ENCODE data around the gene GAK. TPM values are rescaled to one million over a fixed set of nuclear protein-coding genes. Genes with fewer than 3 reads are reported as not detected.

GAK gene
- total and polyA plus RNA-seq, 7 donors = 40.8 to 494 (median 124) TPM

GRCh38 chr4:909131-909571 lies 23.0 kb downstream of the GAK start:
- no peaks in the 10 kb centered on the region for H3K27me3 ChIP-seq
- DNase-seq = no peak
- no peaks in the 10 kb centered on the region for H3K9me3 ChIP-seq
- H3K36me3 ChIP-seq = peaks cover 9 to 43% (median 18%) of the 10 kb centered on the region in 4 donors
- 97 to 98% methylated on average over 26 of the region's 26 CpGs for WGBS, 2 donors
- TF ChIP-seq EP300 (IDR thresholded peaks at IDR 0.05) (no peak), POLR2AphosphoS5 (IDR thresholded peaks at IDR 0.05) (no peak), POLR2A (IDR thresholded peaks at IDR 0.05) (no peak)
- TF ChIP-seq, protein P1, sequence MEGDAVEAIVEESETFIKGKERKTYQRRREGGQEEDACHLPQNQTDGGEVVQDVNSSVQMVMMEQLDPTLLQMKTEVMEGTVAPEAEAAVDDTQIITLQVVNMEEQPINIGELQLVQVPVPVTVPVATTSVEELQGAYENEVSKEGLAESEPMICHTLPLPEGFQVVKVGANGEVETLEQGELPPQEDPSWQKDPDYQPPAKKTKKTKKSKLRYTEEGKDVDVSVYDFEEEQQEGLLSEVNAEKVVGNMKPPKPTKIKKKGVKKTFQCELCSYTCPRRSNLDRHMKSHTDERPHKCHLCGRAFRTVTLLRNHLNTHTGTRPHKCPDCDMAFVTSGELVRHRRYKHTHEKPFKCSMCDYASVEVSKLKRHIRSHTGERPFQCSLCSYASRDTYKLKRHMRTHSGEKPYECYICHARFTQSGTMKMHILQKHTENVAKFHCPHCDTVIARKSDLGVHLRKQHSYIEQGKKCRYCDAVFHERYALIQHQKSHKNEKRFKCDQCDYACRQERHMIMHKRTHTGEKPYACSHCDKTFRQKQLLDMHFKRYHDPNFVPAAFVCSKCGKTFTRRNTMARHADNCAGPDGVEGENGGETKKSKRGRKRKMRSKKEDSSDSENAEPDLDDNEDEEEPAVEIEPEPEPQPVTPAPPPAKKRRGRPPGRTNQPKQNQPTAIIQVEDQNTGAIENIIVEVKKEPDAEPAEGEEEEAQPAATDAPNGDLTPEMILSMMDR (IDR thresholded peaks at IDR 0.05) = no peak
- intact Hi-C loops (cut with DNase I) = no loop called here
- no peak overlapping the region for H3K27ac ChIP-seq
- H3K4me3 ChIP-seq = no peak overlapping the region
- no peaks in the 10 kb centered on the region for H3K4me1 ChIP-seq

DNA sequence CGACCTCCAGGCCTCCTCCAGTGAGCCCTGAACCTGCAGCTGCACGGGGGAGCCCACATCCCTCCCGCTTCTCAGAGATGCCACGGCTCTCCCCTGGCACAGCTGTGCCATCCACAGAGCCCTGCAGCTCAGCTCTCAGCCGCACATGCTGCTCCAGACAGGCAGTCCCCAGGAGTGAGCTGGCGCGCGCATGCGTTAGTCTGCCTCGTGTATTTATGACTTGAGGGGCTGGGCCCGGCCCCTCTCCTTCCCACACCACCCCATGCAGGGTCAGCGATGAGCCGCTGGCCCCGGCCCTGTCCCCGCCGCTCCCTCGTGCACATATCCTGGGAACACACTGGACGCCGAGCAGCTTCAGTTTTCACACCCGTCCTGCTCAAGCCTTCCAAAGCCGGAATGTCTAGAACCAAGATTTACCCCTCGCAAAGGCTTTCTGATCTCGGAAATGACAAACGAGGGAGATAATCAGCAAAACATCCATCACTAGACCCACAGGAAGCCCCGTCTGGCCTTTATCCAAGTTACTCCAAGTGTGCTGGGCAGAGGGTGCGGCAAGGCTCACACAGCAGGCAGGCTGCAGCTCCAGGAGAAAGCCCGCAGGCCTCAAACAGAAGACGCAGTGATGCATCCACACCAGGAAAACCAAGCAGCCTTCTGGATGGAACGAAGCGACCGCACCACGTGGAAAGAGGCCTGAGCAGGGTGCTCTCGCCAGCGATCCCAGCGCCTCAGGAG lies 24.3 kb downstream of the GAK start:
- Histone ChIP-seq H3K9me3 (no peaks in the 10 kb centered on the region), H3K27me3 (no peaks in the 10 kb centered on the region), H3K4me3 (no peak overlapping the region), H3K36me3 (peaks cover 9 to 49% (median 22%) of the 10 kb centered on the region in 4 donors), H3K4me1 (no peaks in the 10 kb centered on the region), H3K27ac (no peak overlapping the region)
- WGBS, 2 donors = 87 to 92% methylated on average over 35 of the region's 35 CpGs
- DNase-seq = no peak
- TF ChIP-seq EP300 (IDR thresholded peaks at IDR 0.05) = no peak
- TF ChIP-seq, protein P1 (IDR thresholded peaks at IDR 0.05) = no peak
- no peak for TF ChIP-seq POLR2A (IDR thresholded peaks at IDR 0.05)
- intact Hi-C loops (cut with DNase I) = no loop called here

GRCh38 chr4:907103-907400 lies 25.1 kb downstream of the GAK start:
- Histone ChIP-seq H3K4me3 (no peak overlapping the region), H3K27me3 (no peaks in the 10 kb centered on the region), H3K27ac (no peak overlapping the region), H3K9me3 (no peaks in the 10 kb centered on the region), H3K36me3 (peaks cover 7 to 41% (median 17%) of the 10 kb centered on the region in 4 donors), H3K4me1 (no peaks in the 10 kb centered on the region)
- TF ChIP-seq POLR2AphosphoS5 (IDR thresholded peaks at IDR 0.05) = no peak
- no peak for TF ChIP-seq POLR2A (IDR thresholded peaks at IDR 0.05)
- TF ChIP-seq, protein P1 (IDR thresholded peaks at IDR 0.05) = no peak
- no peak for TF ChIP-seq EP300 (IDR thresholded peaks at IDR 0.05)
- no peak for DNase-seq
- intact Hi-C loops (cut with DNase I) = no loop called here
- 96 to 97% methylated on average over 7 of the region's 7 CpGs for WGBS, 2 donors

- Histone ChIP-seq H3K9me3 (no peaks in the 10 kb centered on the region), H3K27ac (no peak overlapping the region), H3K4me3 (no peak overlapping the region), H3K36me3 (peaks cover 2 to 36% (median 12%) of the 10 kb centered on the region in 4 donors), H3K27me3 (no peaks in the 10 kb centered on the region), H3K4me1 (no peaks in the 10 kb centered on the region)
- DNase-seq = no peak
- intact Hi-C loops (cut with DNase I) = no loop called here
- TF ChIP-seq EP300 (IDR thresholded peaks at IDR 0.05) (no peak), POLR2A (IDR thresholded peaks at IDR 0.05) (no peak), POLR2AphosphoS5 (IDR thresholded peaks at IDR 0.05) (no peak)
- TF ChIP-seq, protein P1 (IDR thresholded peaks at IDR 0.05) = no peak
- 96 to 98% methylated on average over 20 of the region's 20 CpGs for WGBS, 2 donors
Observed at GRCh38 chr4:906339-907102, 25.6 kb downstream of the GAK start.
